Stimulated activated naive CD4-positive, alpha-beta T cell treated with Interleukin-2 at 50 U/mL for 16 hours (primary cell): ENCODE results near the gene EFHB.
"Not testable (repeated sequence)": the region's sequence is repeated elsewhere in the genome, so short reads cannot be mapped to it uniquely, and the experiment has no call there.

Experiments
- DNase-seq: peaks from one replicate; lab custom pipeline; 2025; lab: John Stamatoyannopoulos, UW

The EFHB gene

GRCh38 chr3:19920401-19921080 is 13.5 kb downstream of the EFHB start:
- no peak for DNase-seq

- no peak for DNase-seq
Measured at GRCh38 chr3:19917167-19917566, 16.9 kb downstream of the EFHB start.

GRCh38 chr3:19911452-19911851 is 22.6 kb downstream of the EFHB start:
- DNase-seq: no peak

- no peak for DNase-seq
Measured at GRCh38 chr3:19907523-19907922, 26.5 kb downstream of the EFHB start.

GRCh38 chr3:19903649-19904048 is 30.4 kb downstream of the EFHB start:
- DNase-seq: no peak

- DNase-seq: no peak
Measured at GRCh38 chr3:19901918-19902317, 32.1 kb downstream of the EFHB start.

- no peak for DNase-seq
Measured at GRCh38 chr3:19901337-19901736, 32.7 kb downstream of the EFHB start.

- not testable (repeated sequence) for DNase-seq
Measured at GRCh38 chr3:19899833-19900232, 34.2 kb downstream of the EFHB start.

- DNase-seq: no peak
Measured at GRCh38 chr3:19899264-19899663, 34.8 kb downstream of the EFHB start.

- DNase-seq: no peak
Measured at GRCh38 chr3:19898721-19899120, 35.3 kb downstream of the EFHB start.

GRCh38 chr3:19891740-19892139 is 42.3 kb downstream of the EFHB start:
- DNase-seq: no peak

- no peak for DNase-seq
Measured at GRCh38 chr3:19888428-19889152, 45.4 kb downstream of the EFHB start.

GRCh38 chr3:19887122-19887521 is 46.9 kb downstream of the EFHB start:
- DNase-seq: not testable (repeated sequence)

- no peak for DNase-seq
Measured at GRCh38 chr3:19886404-19886803, 47.6 kb downstream of the EFHB start.

- DNase-seq: no peak
Measured at GRCh38 chr3:19885468-19885867, 48.5 kb downstream of the EFHB start.

GRCh38 chr3:19881852-19882251 is 52.2 kb downstream of the EFHB start:
- DNase-seq: no peak

- no peak for DNase-seq
Measured at GRCh38 chr3:19881036-19881435, 53.0 kb downstream of the EFHB start.

- no peak for DNase-seq
Measured at GRCh38 chr3:19877656-19878055, 56.4 kb downstream of the EFHB start.

GRCh38 chr3:19866751-19867347 is 67.2 kb downstream of the EFHB start:
- DNase-seq: peak; percentile 1

GRCh38 chr3:19855318-19855717 is 78.7 kb downstream of the EFHB start:
- DNase-seq: not testable (repeated sequence)

GRCh38 chr3:19846609-19847008 is 87.4 kb downstream of the EFHB start:
- not testable (repeated sequence) for DNase-seq
